ENCODE data around the gene NXNL2.

The NXNL2 gene

GRCh38 chr9:88580961-88581360 is 46.0 kb downstream of the NXNL2 start:
- DNase-seq, result no peak

- no peak for DNase-seq
Measured at GRCh38 chr9:88583901-88584596, 49.1 kb downstream of the NXNL2 start.

GRCh38 chr9:88585426-88585825 is 50.4 kb downstream of the NXNL2 start:
- no peak for DNase-seq

GRCh38 chr9:88586452-88586851 is 51.5 kb downstream of the NXNL2 start:
- DNase-seq, result no peak

GRCh38 chr9:88587182-88587581 is 52.2 kb downstream of the NXNL2 start:
- no peak for DNase-seq

- no peak for DNase-seq
Measured at GRCh38 chr9:88587885-88588649, 53.1 kb downstream of the NXNL2 start.

- no peak for DNase-seq
Measured at GRCh38 chr9:88589656-88590055, 54.7 kb downstream of the NXNL2 start.

- no peak for DNase-seq
Measured at GRCh38 chr9:88590558-88591146, 55.7 kb downstream of the NXNL2 start.

- DNase-seq, result no peak
Measured at GRCh38 chr9:88593537-88594185, 58.7 kb downstream of the NXNL2 start.

All from COR-L47 (cell line).